H1 (cell line): ENCODE measurements around the gene DNAAF5. TPM values are rescaled to one million over a fixed set of nuclear protein-coding genes. Genes with fewer than 3 reads are reported as not detected.

Experiments used
- CTCF ChIA-PET: fragments of 300-600 bp; sonication (Branson Sonifier 250); formaldehyde crosslinking; loops from one replicate; lab custom pipeline; 2021; ENCODE audit not compliant: partially characterized antibody; lab: Charles Lee
- POLR2A ChIA-PET: fragments of 300-600 bp; sonication (Branson Sonifier 250); formaldehyde crosslinking; loops from one replicate; lab custom pipeline; 2021; ENCODE audit warnings: inconsistent platforms; ENCODE audit not compliant: partially characterized antibody; lab: Charles Lee
- DNase-seq, 2 experiments: peaks; one replicate each; pipeline versions ENCODE4 v3.0.0 to v3.0.0-alpha.2; 2010 to 2022; ENCODE audit warnings: low spot score in 2 of 2, low read depth in 1 of 2, mixed read lengths in 1 of 2
- FAIRE-seq: peaks from 2 replicates; lab custom pipeline; 2011; peaks lifted over from hg19 to GRCh38; lab: Jason Lieb, UNC
- H2AFZ ChIP-seq: 2 replicates; pipeline ENCODE4 v1.8.1; 2012; ENCODE audit warnings: low read length, inconsistent platforms
- H2AK5ac ChIP-seq: 2 replicates; pipeline ENCODE4 v1.6.1; 2013; ENCODE audit warnings: low read depth, low read length
- H2BK120ac ChIP-seq: replicated peaks from 2 replicates; pipeline ENCODE3; 2013; ENCODE audit warnings: low read depth, low read length, inconsistent platforms
- H2BK12ac ChIP-seq: 2 replicates; pipeline ENCODE4 v1.6.1; 2013; ENCODE audit warnings: low read depth, low read length
- H2BK15ac ChIP-seq: 2 replicates; pipeline ENCODE4 v1.6.1; 2013; ENCODE audit warnings: low read length
- H2BK20ac ChIP-seq: 2 replicates; pipeline ENCODE4 v1.6.1; 2013; ENCODE audit warnings: low read length
- H2BK5ac ChIP-seq: 2 replicates; pipeline ENCODE4 v1.6.1; 2013; ENCODE audit warnings: low read depth, low read length
- H3K14ac ChIP-seq: 2 replicates; pipeline ENCODE4 v1.6.1; 2013; ENCODE audit warnings: inconsistent platforms; ENCODE audit not compliant: insufficient read length
- H3K18ac ChIP-seq: 2 replicates; pipeline ENCODE4 v1.6.1; 2013; ENCODE audit warnings: low read length; ENCODE audit errors: extremely low read depth
- H3K23ac ChIP-seq: 2 replicates; pipeline ENCODE4 v1.6.1; 2013; ENCODE audit warnings: inconsistent platforms; ENCODE audit not compliant: insufficient read length
- H3K23me2 ChIP-seq: 2 replicates; pipeline ENCODE4 v1.6.1; 2013; ENCODE audit warnings: low read depth, low read length
- H3K27ac ChIP-seq: 2 replicates; pipeline ENCODE4 v1.6.1; 2011; ENCODE audit warnings: low read depth, low read length, inconsistent platforms
- H3K27me3 ChIP-seq, 4 experiments: replicated peaks in 1 of 4; 1 replicate in 1 of 4; 2 replicates in 3 of 4; pipeline versions ENCODE4 v1.6.1 to v1.8.1; 2011 to 2013; ENCODE audit warnings: low read length in 3 of 4, mild to moderate bottlenecking in 3 of 4, inconsistent platforms in 2 of 4, mixed read lengths in 2 of 4, moderate library complexity in 1 of 4; ENCODE audit not compliant: control insufficient read depth in 3 of 4, insufficient read depth in 3 of 4; ENCODE audit errors: extremely low read depth in 1 of 4
- H3K36me3 ChIP-seq, 4 experiments: 2 replicates each; pipeline versions ENCODE4 v1.6.1 to v1.8.1; 2011 to 2013; ENCODE audit warnings: mild to moderate bottlenecking in 4 of 4, low read length in 3 of 4, moderate library complexity in 2 of 4, control low read depth in 1 of 4, inconsistent platforms in 1 of 4; ENCODE audit not compliant: insufficient read depth in 4 of 4, control insufficient read depth in 2 of 4
- H3K4ac ChIP-seq: replicated peaks from 2 replicates; pipeline ENCODE3; 2013; ENCODE audit warnings: low read length, low read depth, mixed read lengths, inconsistent platforms; ENCODE audit not compliant: insufficient read length
- H3K4me1 ChIP-seq, 4 experiments: replicated peaks in 1 of 4; 1 replicate in 1 of 4; 2 replicates in 3 of 4; pipeline versions ENCODE4 v1.6.1 to v1.8.1; 2011 to 2013; ENCODE audit warnings: low read length in 3 of 4, inconsistent platforms in 2 of 4, mixed read lengths in 1 of 4; ENCODE audit not compliant: insufficient read depth in 4 of 4, control insufficient read depth in 3 of 4
- H3K4me2 ChIP-seq, 2 experiments: 2 replicates each; pipeline versions ENCODE4 v1.6.1 to v1.8.1; 2011 to 2013; ENCODE audit warnings: low read depth in 2 of 2, low read length in 2 of 2, control low read depth in 1 of 2, inconsistent platforms in 1 of 2, mild to moderate bottlenecking in 1 of 2; ENCODE audit not compliant: insufficient read depth in 1 of 2
- H3K4me3 ChIP-seq, 4 experiments: fragments of 200-600, 300-600 bp in 1 of 4; sonication (generic), shearing (Covaris generic), sonication (Bioruptor Twin) in 1 of 4; 2 replicates each; pipeline versions ENCODE4 v1.5.1 to v1.8.1; 2011 to 2016; ENCODE audit warnings: low read length in 4 of 4, low read depth in 3 of 4, control low read depth in 2 of 4, inconsistent platforms in 2 of 4, mild to moderate bottlenecking in 2 of 4, mixed read lengths in 1 of 4, moderate library complexity in 1 of 4; ENCODE audit not compliant: insufficient read depth in 2 of 4; ENCODE audit errors: extremely low read depth in 1 of 4
- H3K56ac ChIP-seq: replicated peaks from 2 replicates; pipeline ENCODE3; 2013; ENCODE audit warnings: low read depth, mild to moderate bottlenecking, mixed read lengths, low read length, inconsistent platforms; ENCODE audit not compliant: insufficient read length
- H3K79me1 ChIP-seq: 2 replicates; pipeline ENCODE4 v1.6.1; 2013; ENCODE audit warnings: low read depth, low read length, control low read depth
- H3K79me2 ChIP-seq, 2 experiments: 2 replicates each; pipeline versions ENCODE4 v1.6.1 to v1.8.1; 2012 to 2013; ENCODE audit warnings: low read length in 2 of 2, mild to moderate bottlenecking in 2 of 2, inconsistent platforms in 1 of 2; ENCODE audit not compliant: insufficient read depth in 2 of 2, control insufficient read depth in 1 of 2
- H3K9ac ChIP-seq, 4 experiments: replicated peaks in 1 of 4; 1 replicate in 1 of 4; 2 replicates in 3 of 4; pipeline versions ENCODE4 v1.6.1 to v1.8.1; 2011 to 2013; ENCODE audit warnings: low read depth in 3 of 4, low read length in 3 of 4, control low read depth in 2 of 4, mild to moderate bottlenecking in 2 of 4, moderate library complexity in 2 of 4, inconsistent platforms in 1 of 4; ENCODE audit errors: extremely low read depth in 1 of 4
- H3K9me3 ChIP-seq, 2 experiments: 2 replicates each; pipeline versions ENCODE4 v1.6.1 to v1.8.1; 2012 to 2013; ENCODE audit warnings: mild to moderate bottlenecking in 2 of 2, moderate library complexity in 2 of 2, control low read depth in 1 of 2, inconsistent platforms in 1 of 2, low read depth in 1 of 2, low read length in 1 of 2, mixed read lengths in 1 of 2; ENCODE audit not compliant: insufficient read depth in 2 of 2
- H4K20me1 ChIP-seq, 2 experiments: replicated peaks in 1 of 2; 2 replicates each; pipeline versions ENCODE3 to v1.8.1; 2011 to 2013; ENCODE audit warnings: inconsistent platforms in 2 of 2, low read length in 2 of 2, mild to moderate bottlenecking in 1 of 2; ENCODE audit not compliant: insufficient read depth in 2 of 2, control insufficient read depth in 1 of 2
- H4K5ac ChIP-seq: 2 replicates; pipeline ENCODE4 v1.6.1; 2013; ENCODE audit warnings: low read length, low read depth, mixed read lengths, inconsistent platforms; ENCODE audit not compliant: insufficient read length
- H4K8ac ChIP-seq: 2 replicates; pipeline ENCODE4 v1.8.0; 2013; ENCODE audit warnings: mild to moderate bottlenecking, moderate library complexity, low read length, inconsistent platforms; ENCODE audit not compliant: insufficient read depth; ENCODE audit errors: extremely low read depth
- H4K91ac ChIP-seq: replicated peaks from 2 replicates; pipeline ENCODE3; 2013; ENCODE audit warnings: low read length, mixed read lengths, inconsistent platforms; ENCODE audit not compliant: insufficient read length
- WGBS, 2 experiments: shearing (Covaris generic) in 1 of 2; methylation state at CpG; one replicate each; pipeline versions ENCODE4 v1.1.6 to v1.1.7; 2013 to 2015; ENCODE audit warnings: low lambda C conversion rate in 2 of 2, mixed read lengths in 2 of 2, inconsistent platforms in 1 of 2, low coverage in 1 of 2, missing lambda C conversion rate in 1 of 2; ENCODE audit not compliant: insufficient replicate concordance in 2 of 2, insufficient coverage in 1 of 2, insufficient read length in 1 of 2; ENCODE audit errors: extremely low coverage in 1 of 2, missing lambda C conversion rate in 1 of 2; 5-methylcytosine and 5-hydroxymethylcytosine counted together
- polyA plus RNA-seq, 7 experiments: library from polyadenylated mRNA; depleted of rRNA in 3 of 7; stranded (reverse) in 5 of 7; unstranded in 2 of 7; fragments of >200 nt in 5 of 7; fragments of 200-250 nt in 2 of 7; gene quantifications; 1 replicate in 5 of 7; 2 replicates in 1 of 7; 4 replicates in 1 of 7; pipeline versions ENCODE4 v1.2.1 to v1.2.3, GENCODE V29; 2011 to 2013; ENCODE audit warnings: missing spikeins in 2 of 7, mixed read lengths in 2 of 7
- total RNA-seq: library from RNA; stranded (reverse); fragmentation: NEBNext Ultra II Directional; extraction: Animal tissue kit (Norgen Biotek cat#: 25700); gene quantifications from 2 replicates; pipeline ENCODE4 v1.2.1, GENCODE V29; 2021

DNAAF5 gene
- total and polyA plus RNA-seq, 2 of the 8 experiments (the other 6 are each of a cell fraction or from before 2014, with no cell fraction given): 55.1 to 95.9 TPM

DNA sequence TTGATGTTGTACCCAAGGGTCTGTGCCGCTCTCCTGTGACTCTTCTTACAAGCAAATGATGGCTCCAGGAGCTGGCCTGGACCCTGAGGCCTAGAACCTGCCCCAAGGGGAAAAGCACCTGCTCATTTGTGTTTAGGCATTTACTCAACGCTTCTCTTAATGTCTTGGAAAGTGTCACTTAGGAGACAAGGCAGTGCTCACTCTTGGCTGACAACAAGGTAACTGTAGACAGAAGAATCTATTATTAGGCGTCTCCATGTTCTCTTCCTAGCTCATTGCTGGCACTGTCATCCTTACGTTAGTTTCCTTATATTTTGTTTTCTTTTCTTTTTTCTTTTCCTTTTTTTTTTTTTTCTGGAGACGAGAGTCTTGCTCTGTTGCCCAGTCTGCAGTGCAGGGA lies 67.7 kb downstream of the DNAAF5 start:
- no peak overlapping the region for H3K4me2 ChIP-seq
- CTCF ChIA-PET: no interaction called here
- no peak overlapping the region for H4K91ac ChIP-seq
- H2BK120ac ChIP-seq: no peak overlapping the region
- no peaks in the 10 kb centered on the region for H4K20me1 ChIP-seq
- no peak overlapping the region for H2AFZ ChIP-seq
- 72% methylated on average over 4 of the region's 5 CpGs; no CpG with 5 or more reads in 1 of the 2 experiments for WGBS, 2 experiments
- no peaks in the 10 kb centered on the region; a peak in 1 of 8 replicates for H3K36me3 ChIP-seq
- no peak overlapping the region for H3K4ac ChIP-seq
- H3K56ac ChIP-seq: no peak overlapping the region
- H2BK12ac ChIP-seq: no peak overlapping the region
- H3K9ac ChIP-seq: no peak overlapping the region
- no peak overlapping the region for H3K23ac ChIP-seq
- no peak overlapping the region for H3K4me3 ChIP-seq
- DNase-seq (no peak), FAIRE-seq (no peak)
- H2BK20ac ChIP-seq: no peak overlapping the region
- H3K14ac ChIP-seq: no peak overlapping the region
- peaks cover 3 to 4% of the 10 kb centered on the region in 2 experiments; a peak in 2 of 4 replicates for H3K9me3 ChIP-seq
- no peaks in the 10 kb centered on the region for H3K23me2 ChIP-seq
- no peak overlapping the region for H2AK5ac ChIP-seq
- H2BK15ac ChIP-seq: no peak overlapping the region
- no peak overlapping the region for H3K18ac ChIP-seq
- H4K8ac ChIP-seq: peak overlapping the region; percentile 71; the same call in 1 of the 2 replicates
- no peak overlapping the region for H4K5ac ChIP-seq
- H2BK5ac ChIP-seq: no peak overlapping the region
- H3K27ac ChIP-seq: no peak overlapping the region
- no peaks in the 10 kb centered on the region for H3K79me2 ChIP-seq
- POLR2A ChIA-PET: no interaction called here
- no peaks in the 10 kb centered on the region for H3K4me1 ChIP-seq
- no peaks in the 10 kb centered on the region for H3K27me3 ChIP-seq
- no peaks in the 10 kb centered on the region for H3K79me1 ChIP-seq
